ENCODE results near the gene BCAP31.

Gene BCAP31

DNA sequence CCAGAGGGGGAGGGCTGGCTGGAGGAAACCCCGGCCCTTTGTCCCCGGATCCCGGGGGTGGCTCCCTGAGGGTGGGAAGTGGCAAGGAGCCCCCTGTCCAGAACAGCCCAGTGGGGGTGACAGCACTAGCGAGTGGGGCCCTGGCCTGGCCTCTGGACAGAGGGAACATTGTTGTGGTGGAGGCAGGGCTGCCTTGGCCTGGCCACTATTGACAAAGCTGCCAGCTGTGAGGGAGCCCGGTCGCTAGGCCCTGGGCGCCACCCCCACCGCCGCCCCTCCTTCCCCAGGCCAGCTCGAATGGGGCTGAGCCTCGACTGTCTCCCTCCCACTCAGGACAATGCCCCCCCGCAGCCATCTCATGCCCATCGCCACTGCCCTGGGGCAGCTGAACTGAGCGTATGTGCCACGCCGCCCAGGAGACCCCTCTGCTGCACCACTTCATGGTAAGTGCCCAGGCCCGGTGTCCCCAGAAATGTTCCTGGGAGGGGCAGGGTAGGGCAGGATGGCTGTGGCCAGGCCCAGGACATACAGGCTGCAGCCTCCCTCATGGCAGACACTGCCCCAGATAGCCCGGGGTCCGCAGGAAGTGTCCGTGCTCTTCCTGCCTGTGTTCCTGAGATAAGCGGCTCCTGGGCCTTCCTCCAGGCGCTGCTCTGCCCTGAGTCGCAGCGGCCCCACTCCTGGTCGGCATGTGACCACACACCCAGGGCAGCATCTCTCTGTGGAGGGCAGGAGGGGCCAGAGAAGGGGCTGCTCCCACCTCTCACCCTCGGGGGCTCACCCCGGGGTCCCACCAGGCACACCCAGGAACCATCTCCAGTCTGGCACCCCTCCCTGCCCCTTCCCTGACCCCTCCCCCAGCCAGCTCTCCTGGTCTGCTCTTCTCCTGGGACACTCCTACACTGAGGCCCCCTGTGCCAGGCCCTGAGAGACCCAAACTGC, 41.2 kb upstream of the BCAP31 start:
- Histone ChIP-seq H3K27me3 (ENCODE audit: insufficient read depth, insufficient read length) (no peaks in the 10 kb centered on the region), H3K36me3 (ENCODE audit: insufficient read depth, insufficient read length, low read length) (no peaks in the 10 kb centered on the region), H3K9me3 (ENCODE audit: insufficient read depth, low read length) (no peaks in the 10 kb centered on the region), H3K4me1 (ENCODE audit: insufficient read depth, insufficient read length) (peaks cover 2% of the 10 kb centered on the region), H3K4me3 (ENCODE audit: insufficient read length, low read depth) (peak overlapping the region; percentile 24), H3K9ac (ENCODE audit: insufficient read length, low read depth) (peak overlapping the region; percentile 56)
- DNase-seq (ENCODE audit: low read depth, low spot score), result no peak
- TF ChIP-seq YY1 (IDR thresholded peaks at IDR 0.05; ENCODE audit: insufficient read depth, insufficient read length) (no peak), SUZ12 (IDR thresholded peaks at IDR 0.05; ENCODE audit: extremely low read depth, insufficient read depth, insufficient read length) (no peak), ZNF274 (IDR thresholded peaks at IDR 0.05; ENCODE audit: low read depth, low read length) (no peak)

DNA sequence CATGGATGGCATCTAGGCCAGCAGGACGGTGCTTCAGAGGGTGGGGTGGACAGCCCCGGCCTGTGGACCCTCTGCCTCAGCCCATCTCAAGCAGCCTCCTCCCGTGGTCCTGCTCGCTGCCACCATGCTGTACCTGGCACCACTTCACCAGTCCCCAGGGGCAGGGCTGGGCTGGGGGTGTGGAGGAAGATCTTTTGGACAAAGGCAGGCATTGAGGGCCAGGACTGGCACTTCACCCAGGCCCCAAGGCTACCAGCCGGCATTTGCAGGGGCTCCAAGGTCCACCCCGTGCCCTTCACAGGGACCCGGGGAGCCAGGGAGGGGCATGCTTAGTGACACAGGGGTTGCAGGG, 40.6 kb upstream of the BCAP31 start:
- no peak for DNase-seq (ENCODE audit: low read depth, low spot score)
- no peak overlapping the region for H3K9ac ChIP-seq (ENCODE audit: insufficient read length, low read depth)
- H3K4me3 ChIP-seq (ENCODE audit: insufficient read length, low read depth), result no peak overlapping the region
- peaks cover 2% of the 10 kb centered on the region for H3K4me1 ChIP-seq (ENCODE audit: insufficient read depth, insufficient read length)
- no peaks in the 10 kb centered on the region for H3K36me3 ChIP-seq (ENCODE audit: insufficient read depth, insufficient read length, low read length)
- TF ChIP-seq SUZ12 (IDR thresholded peaks at IDR 0.05; ENCODE audit: extremely low read depth, insufficient read depth, insufficient read length), result no peak
- TF ChIP-seq ZNF274 (IDR thresholded peaks at IDR 0.05; ENCODE audit: low read depth, low read length), result no peak
- TF ChIP-seq YY1 (IDR thresholded peaks at IDR 0.05; ENCODE audit: insufficient read depth, insufficient read length), result no peak
- no peaks in the 10 kb centered on the region for H3K9me3 ChIP-seq (ENCODE audit: insufficient read depth, low read length)
- H3K27me3 ChIP-seq (ENCODE audit: insufficient read depth, insufficient read length), result no peaks in the 10 kb centered on the region

DNA sequence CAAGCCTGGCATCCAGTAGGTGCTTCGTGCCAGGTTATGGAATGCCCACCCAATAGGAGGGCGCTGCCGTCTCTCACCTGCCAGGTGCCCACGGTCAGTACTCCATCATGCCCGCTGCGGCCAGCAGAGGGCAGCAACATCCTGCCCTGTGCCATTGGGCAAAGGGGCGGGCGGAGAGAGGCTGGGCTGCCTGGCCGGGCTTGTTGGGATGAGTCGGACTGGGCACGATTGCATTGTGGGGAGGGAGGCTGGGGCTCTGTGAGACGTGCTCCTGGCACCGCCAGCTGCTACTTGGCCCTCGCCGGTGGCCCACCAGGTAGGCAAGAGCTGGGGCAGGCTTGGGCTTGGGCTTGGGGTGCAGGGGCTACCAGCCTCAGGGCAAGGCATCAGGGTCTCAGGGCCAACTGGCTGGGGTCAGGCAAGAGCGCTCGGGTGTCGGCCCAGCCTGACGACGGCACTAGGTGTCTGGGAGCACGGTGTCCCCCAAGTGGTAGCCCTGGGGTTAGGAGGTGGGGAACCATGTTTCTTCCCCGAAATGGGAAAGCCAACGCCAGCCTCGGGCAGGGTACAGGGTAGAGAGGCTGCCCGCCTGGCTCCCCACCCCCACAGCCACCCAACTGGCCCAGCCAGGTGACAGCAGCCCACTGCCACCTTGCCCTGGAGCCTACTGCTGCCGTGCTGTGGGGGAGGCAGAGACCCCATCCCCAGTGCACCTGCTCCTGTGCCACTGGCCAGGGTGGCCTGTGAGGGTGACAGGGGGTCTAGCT, 40.0 kb upstream of the BCAP31 start, which contains the start of gene PLXNB3:
Gene PLXNB3, plus strand, starts transcription at position 261 of the 767 bp plus-strand sequence. CDS start 1,287 bp downstream, outside the sequence.
- peak; percentile 20 for DNase-seq (ENCODE audit: low read depth, low spot score)
- Histone ChIP-seq H3K4me1 (ENCODE audit: insufficient read depth, insufficient read length) (peaks cover 2% of the 10 kb centered on the region), H3K9me3 (ENCODE audit: insufficient read depth, low read length) (no peaks in the 10 kb centered on the region), H3K27me3 (ENCODE audit: insufficient read depth, insufficient read length) (no peaks in the 10 kb centered on the region), H3K4me3 (ENCODE audit: insufficient read length, low read depth) (no peak within 1 kb of the TSS), H3K9ac (ENCODE audit: insufficient read length, low read depth) (no peak within 1 kb of the TSS), H3K36me3 (ENCODE audit: insufficient read depth, insufficient read length, low read length) (no peaks in the 10 kb centered on the region)
- no peak for TF ChIP-seq ZNF274 (IDR thresholded peaks at IDR 0.05; ENCODE audit: low read depth, low read length)
- TF ChIP-seq SUZ12 (IDR thresholded peaks at IDR 0.05; ENCODE audit: extremely low read depth, insufficient read depth, insufficient read length), result no peak
- TF ChIP-seq YY1 (IDR thresholded peaks at IDR 0.05; ENCODE audit: insufficient read depth, insufficient read length), result no peak

DNA sequence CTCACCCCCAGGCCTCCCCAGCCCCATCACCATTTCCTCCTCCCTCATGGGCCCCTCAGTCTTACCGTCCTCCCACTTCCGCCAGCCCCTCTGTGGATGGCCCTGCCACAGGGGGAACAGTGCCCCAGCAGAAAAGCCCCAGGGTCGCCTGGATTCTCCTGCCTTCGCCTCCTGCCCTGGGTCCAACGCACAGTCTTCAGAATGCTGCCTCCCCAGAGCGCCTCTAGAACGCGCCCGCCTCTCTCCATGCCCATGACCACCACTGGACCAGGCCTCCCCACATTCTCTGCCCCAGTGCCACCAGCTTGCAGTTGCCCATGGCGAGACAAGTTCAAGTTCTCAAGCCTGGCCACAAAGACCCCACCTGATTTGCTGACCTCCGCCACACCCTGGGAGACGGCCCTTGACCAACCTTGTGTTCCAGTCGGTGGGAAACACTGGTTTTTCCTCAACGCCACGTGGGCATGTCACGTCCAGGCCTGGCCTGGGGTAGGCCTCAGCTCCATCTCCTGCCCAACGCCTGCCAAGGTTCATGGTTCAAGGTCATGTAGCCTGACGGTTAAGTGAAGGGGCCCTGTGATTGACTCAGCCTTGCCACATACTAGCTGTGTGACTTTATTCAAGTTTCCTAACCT, 39.2 kb upstream of the BCAP31 start:
- H3K4me3 ChIP-seq (ENCODE audit: insufficient read length, low read depth), result no peak overlapping the region
- TF ChIP-seq YY1 (IDR thresholded peaks at IDR 0.05; ENCODE audit: insufficient read depth, insufficient read length) (no peak), ZNF274 (IDR thresholded peaks at IDR 0.05; ENCODE audit: low read depth, low read length) (no peak), SUZ12 (IDR thresholded peaks at IDR 0.05; ENCODE audit: extremely low read depth, insufficient read depth, insufficient read length) (no peak)
- H3K36me3 ChIP-seq (ENCODE audit: insufficient read depth, insufficient read length, low read length), result no peaks in the 10 kb centered on the region
- no peaks in the 10 kb centered on the region for H3K9me3 ChIP-seq (ENCODE audit: insufficient read depth, low read length)
- no peak overlapping the region for H3K9ac ChIP-seq (ENCODE audit: insufficient read length, low read depth)
- H3K27me3 ChIP-seq (ENCODE audit: insufficient read depth, insufficient read length), result no peaks in the 10 kb centered on the region
- DNase-seq (ENCODE audit: low read depth, low spot score), result no peak
- H3K4me1 ChIP-seq (ENCODE audit: insufficient read depth, insufficient read length), result peaks cover 2% of the 10 kb centered on the region

DNA sequence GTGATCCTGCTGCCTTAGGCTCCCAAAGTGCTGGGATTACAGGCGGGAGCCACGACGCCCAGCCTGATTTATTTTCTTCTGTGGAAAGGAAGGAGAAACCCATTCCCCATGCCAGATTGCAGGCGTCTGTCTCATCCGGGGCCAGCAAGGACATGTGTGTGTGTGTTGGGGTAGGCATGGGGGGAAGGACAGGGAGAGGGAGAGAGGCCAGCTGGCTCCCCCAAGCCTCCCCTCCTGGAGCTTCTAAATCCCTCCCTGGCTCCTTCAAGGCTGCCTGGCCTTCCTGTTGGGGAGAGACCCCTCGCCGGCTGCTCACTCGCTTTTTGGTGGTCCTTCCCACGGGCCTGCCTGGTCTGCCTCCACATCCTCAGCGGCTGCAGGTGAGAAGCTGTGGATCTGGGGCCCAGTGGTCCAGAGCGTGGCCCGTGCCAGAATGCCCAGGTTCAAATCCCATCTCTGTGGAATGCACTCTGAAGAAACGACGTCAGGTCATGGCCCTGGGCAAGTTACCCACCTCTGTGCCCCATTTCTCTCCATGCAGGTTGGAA, 38.5 kb upstream of the BCAP31 start:
- H3K27me3 ChIP-seq (ENCODE audit: insufficient read depth, insufficient read length), result no peaks in the 10 kb centered on the region
- no peak for DNase-seq (ENCODE audit: low read depth, low spot score)
- no peaks in the 10 kb centered on the region for H3K36me3 ChIP-seq (ENCODE audit: insufficient read depth, insufficient read length, low read length)
- H3K4me3 ChIP-seq (ENCODE audit: insufficient read length, low read depth), result no peak overlapping the region
- no peaks in the 10 kb centered on the region for H3K9me3 ChIP-seq (ENCODE audit: insufficient read depth, low read length)
- TF ChIP-seq YY1 (IDR thresholded peaks at IDR 0.05; ENCODE audit: insufficient read depth, insufficient read length) (no peak), SUZ12 (IDR thresholded peaks at IDR 0.05; ENCODE audit: extremely low read depth, insufficient read depth, insufficient read length) (no peak), ZNF274 (IDR thresholded peaks at IDR 0.05; ENCODE audit: low read depth, low read length) (no peak)
- H3K4me1 ChIP-seq (ENCODE audit: insufficient read depth, insufficient read length), result peaks cover 2% of the 10 kb centered on the region
- no peak overlapping the region for H3K9ac ChIP-seq (ENCODE audit: insufficient read length, low read depth)

DNA sequence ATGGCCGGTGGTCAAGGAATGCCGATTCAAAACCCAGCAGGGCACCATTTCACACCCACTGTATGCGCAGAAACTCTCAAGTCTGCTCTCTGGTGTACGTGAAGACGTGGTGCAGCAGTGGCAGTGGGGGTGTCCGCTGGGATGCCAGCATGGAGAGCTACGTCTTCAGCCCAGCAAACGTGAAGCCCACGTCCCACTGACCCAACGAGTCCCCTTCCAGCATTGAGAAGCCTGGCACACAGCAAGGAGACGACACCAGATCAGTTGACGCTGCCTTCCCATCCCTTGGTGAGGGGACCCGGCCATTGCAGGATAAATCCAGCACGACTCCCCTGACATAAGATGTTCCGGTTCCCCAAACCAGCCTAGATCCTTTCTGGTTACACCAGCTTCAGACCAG, 37.7 kb upstream of the BCAP31 start:
- Histone ChIP-seq H3K9ac (ENCODE audit: insufficient read length, low read depth) (no peak overlapping the region), H3K36me3 (ENCODE audit: insufficient read depth, insufficient read length, low read length) (no peaks in the 10 kb centered on the region), H3K27me3 (ENCODE audit: insufficient read depth, insufficient read length) (no peaks in the 10 kb centered on the region), H3K9me3 (ENCODE audit: insufficient read depth, low read length) (no peaks in the 10 kb centered on the region), H3K4me1 (ENCODE audit: insufficient read depth, insufficient read length) (peaks cover 2% of the 10 kb centered on the region), H3K4me3 (ENCODE audit: insufficient read length, low read depth) (no peak overlapping the region)
- DNase-seq (ENCODE audit: low read depth, low spot score), result no peak
- no peak for TF ChIP-seq YY1 (IDR thresholded peaks at IDR 0.05; ENCODE audit: insufficient read depth, insufficient read length)
- no peak for TF ChIP-seq ZNF274 (IDR thresholded peaks at IDR 0.05; ENCODE audit: low read depth, low read length)
- no peak for TF ChIP-seq SUZ12 (IDR thresholded peaks at IDR 0.05; ENCODE audit: extremely low read depth, insufficient read depth, insufficient read length)
